Calu3 (cell line): ENCODE data around the gene RTEL1. TPM values are rescaled to one million over a fixed set of nuclear protein-coding genes. Genes with fewer than 3 reads are reported as not detected.

ENCODE experiments used
- BruUV-seq: library from RNA; stranded (reverse); fragments of 400-500 nt; replicated peaks from 2 replicates; lab custom pipeline; 2021; lab: Mats Ljungman, UMichigan
- CTCF ChIA-PET: fragments of 300-600 bp; sonication (Branson Sonifier 250); formaldehyde crosslinking; loops from one replicate; lab custom pipeline; 2022; ENCODE audit warnings: antibody characterized with exemption; lab: Charles Lee
- DNase-seq: peaks from one replicate; pipeline ENCODE4 v3.0.0; 2022
- H3K27ac Mint-ChIP-seq: one replicate; pipeline ENCODE4 v1.8.0; 2022; ENCODE audit warnings: mixed read lengths; ENCODE audit not compliant: unreplicated experiment
- H3K27me3 Mint-ChIP-seq: one replicate; pipeline ENCODE4 v1.8.0; 2022; ENCODE audit warnings: mixed read lengths; ENCODE audit not compliant: unreplicated experiment
- H3K36me3 Mint-ChIP-seq: one replicate; pipeline ENCODE4 v1.8.0; 2022; ENCODE audit warnings: mild to moderate bottlenecking, moderate library complexity, mixed read lengths; ENCODE audit not compliant: insufficient read depth, unreplicated experiment
- H3K4me1 Mint-ChIP-seq: one replicate; pipeline ENCODE4 v1.8.0; 2022; ENCODE audit warnings: mild to moderate bottlenecking, low read depth, mixed read lengths; ENCODE audit not compliant: unreplicated experiment
- H3K4me3 Mint-ChIP-seq: one replicate; pipeline ENCODE4 v1.8.0; 2022; ENCODE audit warnings: mild to moderate bottlenecking, low read depth, moderate library complexity, mixed read lengths; ENCODE audit not compliant: unreplicated experiment
- H3K9me3 Mint-ChIP-seq: one replicate; pipeline ENCODE4 v1.8.0; 2022; ENCODE audit warnings: low read depth, mixed read lengths; ENCODE audit not compliant: unreplicated experiment
- CTCF ChIP-seq: fragments of 200-600 bp; IDR thresholded peaks from one replicate; pipeline ENCODE4 v1.8.0; 2022; ENCODE audit warnings: antibody characterized with exemption; ENCODE audit not compliant: unreplicated experiment
- intact Hi-C: fragments of 100-400 bp; cut with micrococcal nuclease; formaldehyde crosslinking; loops from one replicate; pipeline ENCODE4 v1.10.0; 2022; ENCODE audit not compliant: unreplicated experiment
- total RNA-seq: library from RNA; stranded (reverse); gene quantifications from 2 replicates; pipeline ENCODE4 v1.2.3, GENCODE V29; 2022

The RTEL1 gene
- total RNA-seq, 1 experiment from 2014 or later = 39.1 TPM

- Mint-ChIP-seq H3K36me3 (peaks cover 39% of the 10 kb centered on the region), H3K9me3 (no peaks in the 10 kb centered on the region), H3K27me3 (no peaks in the 10 kb centered on the region), H3K27ac (no peak overlapping the region), H3K4me3 (no peak overlapping the region), H3K4me1 (peaks cover 27% of the 10 kb centered on the region)
- TF ChIP-seq CTCF = no peak
- no TSS peak for BruUV-seq
- CTCF ChIA-PET = no interaction called here
- no peak for DNase-seq
- intact Hi-C loops = no loop called here
Observed at GRCh38 chr20:63660622-63661021, 2.5 kb downstream of the RTEL1 start.

GRCh38 chr20:63661108-63661507 is 3.0 kb downstream of the RTEL1 start:
- CTCF ChIA-PET = no interaction called here
- no peak for TF ChIP-seq CTCF
- H3K4me1 Mint-ChIP-seq = peaks cover 27% of the 10 kb centered on the region
- H3K4me3 Mint-ChIP-seq = no peak overlapping the region
- intact Hi-C loops = no loop called here
- DNase-seq = no peak
- no TSS peak for BruUV-seq
- H3K27me3 Mint-ChIP-seq = no peaks in the 10 kb centered on the region
- H3K36me3 Mint-ChIP-seq = peaks cover 40% of the 10 kb centered on the region
- H3K9me3 Mint-ChIP-seq = no peaks in the 10 kb centered on the region
- H3K27ac Mint-ChIP-seq = no peak overlapping the region

- intact Hi-C loops = no loop called here
- no TSS peak for BruUV-seq
- no peak for TF ChIP-seq CTCF
- DNase-seq = no peak
- CTCF ChIA-PET = interaction anchor here (1.3 kb wide), 1 partner anchor 20 kb away, joined by 3 read pairs; no protein-coding TSS in a partner anchor
- H3K27ac Mint-ChIP-seq = no peak overlapping the region
- peaks cover 27% of the 10 kb centered on the region for H3K4me1 Mint-ChIP-seq
- no peaks in the 10 kb centered on the region for H3K9me3 Mint-ChIP-seq
- no peak overlapping the region for H3K4me3 Mint-ChIP-seq
- peaks cover 51% of the 10 kb centered on the region for H3K36me3 Mint-ChIP-seq
- no peaks in the 10 kb centered on the region for H3K27me3 Mint-ChIP-seq
Observed at GRCh38 chr20:63661959-63662812, 4.1 kb downstream of the RTEL1 start.

GRCh38 chr20:63662813-63663189 is 4.7 kb downstream of the RTEL1 start:
- TF ChIP-seq CTCF = no peak
- intact Hi-C loops = no loop called here
- CTCF ChIA-PET = interaction anchor here (0.5 to 1.3 kb wide), 2 partner anchors 21 to 39 kb away, joined by 3 to 5 read pairs; no protein-coding TSS in a partner anchor
- H3K27ac Mint-ChIP-seq = no peak overlapping the region
- no peaks in the 10 kb centered on the region for H3K27me3 Mint-ChIP-seq
- H3K9me3 Mint-ChIP-seq = no peaks in the 10 kb centered on the region
- DNase-seq = no peak
- H3K4me1 Mint-ChIP-seq = peaks cover 24% of the 10 kb centered on the region
- H3K4me3 Mint-ChIP-seq = no peak overlapping the region
- peaks cover 46% of the 10 kb centered on the region for H3K36me3 Mint-ChIP-seq
- no TSS peak for BruUV-seq
